ENCODE results near the gene DGAT2. TPM values are rescaled to one million over a fixed set of nuclear protein-coding genes. Genes with fewer than 3 reads are reported as not detected.
"Not testable (repeated sequence)": the region's sequence is repeated elsewhere in the genome, so short reads cannot be mapped to it uniquely, and the experiment has no call there.

The DGAT2 gene
- total RNA-seq, 1 donor from 2014 or later = 1.4 TPM

- no peaks in the 10 kb centered on the region for H3K9me3 Mint-ChIP-seq (ENCODE audit: low read depth)
- peaks cover 2% of the 10 kb centered on the region for H3K4me1 Mint-ChIP-seq (ENCODE audit: low read depth)
- H3K27ac Mint-ChIP-seq = no peak overlapping the region
- H3K4me3 Mint-ChIP-seq (ENCODE audit: low read depth) = no peak overlapping the region
- no peaks in the 10 kb centered on the region for H3K36me3 Mint-ChIP-seq (ENCODE audit: insufficient read depth)
- H3K27me3 Mint-ChIP-seq = peaks cover 6% of the 10 kb centered on the region
- no peak for TF ChIP-seq CTCF (IDR thresholded peaks at IDR 0.05; ENCODE audit: unreplicated experiment)
- no peak for DNase-seq (ENCODE audit: low spot score, unreplicated experiment)
Measured at GRCh38 chr11:75733431-75734107, 35.0 kb upstream of the DGAT2 start.

- Mint-ChIP-seq H3K36me3 (ENCODE audit: insufficient read depth) (no peaks in the 10 kb centered on the region), H3K27ac (no peak overlapping the region), H3K27me3 (peaks cover 6% of the 10 kb centered on the region), H3K4me1 (ENCODE audit: low read depth) (peaks cover 2% of the 10 kb centered on the region), H3K4me3 (ENCODE audit: low read depth) (no peak overlapping the region), H3K9me3 (ENCODE audit: low read depth) (no peaks in the 10 kb centered on the region)
- no peak for DNase-seq (ENCODE audit: low spot score, unreplicated experiment)
- no peak for TF ChIP-seq CTCF (IDR thresholded peaks at IDR 0.05; ENCODE audit: unreplicated experiment)
Measured at GRCh38 chr11:75734491-75735180, 33.9 kb upstream of the DGAT2 start.

- no peaks in the 10 kb centered on the region for H3K9me3 Mint-ChIP-seq (ENCODE audit: low read depth)
- TF ChIP-seq CTCF (IDR thresholded peaks at IDR 0.05; ENCODE audit: unreplicated experiment) = no peak
- DNase-seq (ENCODE audit: low spot score, unreplicated experiment) = no peak
- H3K4me1 Mint-ChIP-seq (ENCODE audit: low read depth) = peaks cover 2% of the 10 kb centered on the region
- no peak overlapping the region for H3K4me3 Mint-ChIP-seq (ENCODE audit: low read depth)
- no peaks in the 10 kb centered on the region for H3K36me3 Mint-ChIP-seq (ENCODE audit: insufficient read depth)
- no peak overlapping the region for H3K27ac Mint-ChIP-seq
- H3K27me3 Mint-ChIP-seq = peaks cover 6% of the 10 kb centered on the region
Measured at GRCh38 chr11:75735181-75735845, 33.3 kb upstream of the DGAT2 start.

- no peak for TF ChIP-seq CTCF (IDR thresholded peaks at IDR 0.05; ENCODE audit: unreplicated experiment)
- H3K36me3 Mint-ChIP-seq (ENCODE audit: insufficient read depth) = no peaks in the 10 kb centered on the region
- H3K4me3 Mint-ChIP-seq (ENCODE audit: low read depth) = no peak overlapping the region
- H3K27me3 Mint-ChIP-seq = peaks cover 6% of the 10 kb centered on the region
- H3K9me3 Mint-ChIP-seq (ENCODE audit: low read depth) = no peaks in the 10 kb centered on the region
- peaks cover 2% of the 10 kb centered on the region for H3K4me1 Mint-ChIP-seq (ENCODE audit: low read depth)
- no peak overlapping the region for H3K27ac Mint-ChIP-seq
- no peak for DNase-seq (ENCODE audit: low spot score, unreplicated experiment)
Measured at GRCh38 chr11:75737314-75737713, 31.3 kb upstream of the DGAT2 start.

GRCh38 chr11:75740681-75741080 is 27.9 kb upstream of the DGAT2 start:
- peaks cover 6% of the 10 kb centered on the region for H3K27me3 Mint-ChIP-seq
- no peak overlapping the region for H3K27ac Mint-ChIP-seq
- H3K4me3 Mint-ChIP-seq (ENCODE audit: low read depth) = no peak overlapping the region
- H3K9me3 Mint-ChIP-seq (ENCODE audit: low read depth) = no peaks in the 10 kb centered on the region
- H3K4me1 Mint-ChIP-seq (ENCODE audit: low read depth) = peaks cover 4% of the 10 kb centered on the region
- TF ChIP-seq CTCF (IDR thresholded peaks at IDR 0.05; ENCODE audit: unreplicated experiment) = no peak
- H3K36me3 Mint-ChIP-seq (ENCODE audit: insufficient read depth) = no peaks in the 10 kb centered on the region
- DNase-seq (ENCODE audit: low spot score, unreplicated experiment) = no peak

GRCh38 chr11:75743159-75743558 is 25.4 kb upstream of the DGAT2 start:
- H3K9me3 Mint-ChIP-seq (ENCODE audit: low read depth) = not testable (repeated sequence)

More at GRCh38 chr11:75743159-75743558, 25.4 kb upstream of the DGAT2 start:
- not testable (repeated sequence) for H3K4me1 Mint-ChIP-seq (ENCODE audit: low read depth); DNase-seq (ENCODE audit: low spot score, unreplicated experiment); H3K36me3 Mint-ChIP-seq (ENCODE audit: insufficient read depth); H3K27ac Mint-ChIP-seq; H3K27me3 Mint-ChIP-seq; H3K4me3 Mint-ChIP-seq (ENCODE audit: low read depth)
